ENCODE measurements around the gene ATP8A2. TPM values are rescaled to one million over a fixed set of nuclear protein-coding genes. Genes with fewer than 3 reads are reported as not detected.

ATP8A2 gene
- total and polyA plus RNA-seq, 11 donors, result 0.01 to 0.29 (median 0.05) TPM; not detected in 2

- intact Hi-C loops (cut with DNase I), result no loop called here
- Histone ChIP-seq H3K27ac (no peak overlapping the region), H3K4me3 (no peak overlapping the region), H3K4me1 (no peaks in the 10 kb centered on the region), H3K36me3 (no peaks in the 10 kb centered on the region), H3K27me3 (peaks cover 0 to 44% (median 10%) of the 10 kb centered on the region in 9 donors), H3K9me3 (no peaks in the 10 kb centered on the region)
- DNase-seq (no peak), ATAC-seq (no peak)
- TF ChIP-seq POLR2A (IDR thresholded peaks at IDR 0.05), result no peak
- no peak for TF ChIP-seq CTCF (IDR thresholded peaks at IDR 0.05)
- 72 to 88% (median 78%) methylated on average over 2 of the region's 2 CpGs for WGBS, 4 donors
Observed at GRCh38 chr13:25420161-25420560, 48.4 kb downstream of the ATP8A2 start.

DNA sequence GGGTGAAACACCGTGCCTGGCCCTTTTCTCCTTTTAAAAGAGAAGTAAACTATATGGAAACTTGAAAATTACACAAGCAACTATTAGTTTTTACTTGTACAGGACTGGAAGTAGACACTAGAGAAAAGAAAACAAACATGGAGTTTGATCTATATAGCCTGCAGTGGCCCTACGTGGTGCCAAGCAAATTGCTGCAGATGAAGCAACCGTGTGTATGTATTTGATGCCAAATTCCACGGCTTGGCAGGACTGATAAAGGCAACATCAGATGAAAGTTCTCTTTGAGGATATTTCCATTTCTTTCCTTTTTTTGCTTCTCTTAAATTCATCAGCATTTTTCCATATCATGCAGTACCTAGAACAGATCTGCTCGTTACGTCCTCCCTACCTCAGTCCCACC is 49.8 kb downstream of the ATP8A2 start:
- Histone ChIP-seq H3K27me3 (peaks cover 0 to 35% (median 10%) of the 10 kb centered on the region in 9 donors), H3K9me3 (no peaks in the 10 kb centered on the region), H3K4me1 (no peaks in the 10 kb centered on the region), H3K27ac (no peak overlapping the region), H3K36me3 (no peaks in the 10 kb centered on the region), H3K4me3 (no peak overlapping the region)
- no peak for ATAC-seq
- intact Hi-C loops (cut with DNase I), result no loop called here
- 71 to 81% (median 75%) methylated on average over 6 of the region's 6 CpGs for WGBS, 4 donors
- no peak for TF ChIP-seq CTCF (IDR thresholded peaks at IDR 0.05)
- no peak for TF ChIP-seq POLR2A (IDR thresholded peaks at IDR 0.05)
- DNase-seq, result no peak

- no peaks in the 10 kb centered on the region for H3K9me3 ChIP-seq
- H3K4me3 ChIP-seq, result no peak overlapping the region
- peaks cover 0 to 30% (median 10%) of the 10 kb centered on the region in 9 donors for H3K27me3 ChIP-seq
- DNase-seq (no peak), ATAC-seq (no peak)
- TF ChIP-seq CTCF (IDR thresholded peaks at IDR 0.05) (no peak), POLR2A (IDR thresholded peaks at IDR 0.05) (no peak)
- H3K4me1 ChIP-seq, result no peaks in the 10 kb centered on the region
- 65 to 71% (median 69%) methylated on average over 2 of the region's 2 CpGs for WGBS, 4 donors
- no peak overlapping the region for H3K27ac ChIP-seq
- H3K36me3 ChIP-seq, result no peaks in the 10 kb centered on the region
- intact Hi-C loops (cut with DNase I), result no loop called here
Observed at GRCh38 chr13:25422153-25422552, 50.4 kb downstream of the ATP8A2 start.

DNA sequence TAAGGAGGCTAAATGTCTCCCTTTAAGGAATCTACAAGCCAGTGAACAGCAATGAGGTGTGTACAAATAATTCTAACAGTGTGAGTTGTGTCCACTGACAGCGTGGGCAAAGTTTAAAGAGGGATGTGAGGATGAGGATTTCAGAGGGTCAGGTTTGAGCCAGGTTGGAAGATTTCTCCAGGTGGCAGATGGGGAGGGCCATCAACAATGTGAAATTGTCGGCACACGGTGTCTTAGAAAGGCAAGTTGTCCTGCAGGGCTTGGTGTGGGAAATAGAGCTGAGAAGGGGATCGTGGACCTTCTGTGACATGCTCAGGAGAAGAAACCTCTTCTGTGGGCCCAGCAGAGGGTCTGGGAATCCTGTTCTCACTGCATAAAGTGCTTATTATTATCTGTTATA is 52.1 kb downstream of the ATP8A2 start:
- intact Hi-C loops (cut with DNase I), result no loop called here
- no peak for TF ChIP-seq CTCF (IDR thresholded peaks at IDR 0.05)
- TF ChIP-seq POLR2A (IDR thresholded peaks at IDR 0.05), result no peak
- Histone ChIP-seq H3K9me3 (no peaks in the 10 kb centered on the region), H3K4me1 (no peaks in the 10 kb centered on the region), H3K27me3 (peaks cover 0 to 15% (median 0%) of the 10 kb centered on the region in 9 donors), H3K27ac (no peak overlapping the region), H3K4me3 (no peak overlapping the region), H3K36me3 (no peaks in the 10 kb centered on the region)
- DNase-seq (no peak), ATAC-seq (no peak)
- 70 to 89% (median 84%) methylated on average over 4 of the region's 4 CpGs for WGBS, 4 donors

All from heart left ventricle (tissue), 16 donors.